ENCODE data around the gene DKKL1.

DKKL1 gene

GRCh38 chr19:49396738-49397505, 33.2 kb downstream of the DKKL1 start:
- DNase-seq (ENCODE audit: low spot score) = no peak

GRCh38 chr19:49398001-49398615, 34.4 kb downstream of the DKKL1 start:
- DNase-seq (ENCODE audit: low spot score) = no peak

- no peak for DNase-seq (ENCODE audit: low spot score)
Observed at GRCh38 chr19:49398931-49399330, 35.3 kb downstream of the DKKL1 start.

GRCh38 chr19:49400029-49400428, 36.4 kb downstream of the DKKL1 start:
- DNase-seq (ENCODE audit: low spot score) = no peak

- no peak for DNase-seq (ENCODE audit: low spot score)
Observed at GRCh38 chr19:49403404-49404187, 39.9 kb downstream of the DKKL1 start.

GRCh38 chr19:49407079-49407478, 43.4 kb downstream of the DKKL1 start:
- DNase-seq (ENCODE audit: low spot score) = no peak

DNA sequence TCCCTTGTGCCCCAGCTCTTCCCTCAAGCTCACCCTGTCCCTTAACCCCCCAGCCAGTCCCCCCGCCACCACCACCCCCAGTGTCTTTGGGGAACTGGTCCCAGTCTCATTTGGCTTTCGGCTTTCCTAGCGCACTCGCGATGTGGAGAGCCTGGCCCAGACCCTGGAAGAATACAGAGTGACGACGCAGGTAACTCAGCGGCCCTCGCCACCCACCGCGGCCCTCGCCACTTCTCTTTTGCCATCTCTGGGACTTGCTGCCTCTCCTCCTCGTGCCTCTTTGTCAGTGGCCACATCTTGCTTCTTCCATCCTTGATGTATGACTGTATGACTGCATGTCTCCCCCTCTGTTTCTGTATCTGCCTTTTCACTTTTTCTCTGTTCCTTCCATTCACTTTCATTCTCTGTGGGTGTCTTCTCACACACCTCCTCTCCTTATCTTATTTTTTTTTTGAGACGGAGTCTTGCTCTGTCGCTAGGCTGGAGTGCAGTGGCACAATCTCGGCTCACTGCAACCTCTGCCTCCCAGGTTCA, 43.9 kb downstream of the DKKL1 start:
- DNase-seq (ENCODE audit: low spot score) = no peak

GRCh38 chr19:49408816-49409440, 45.3 kb downstream of the DKKL1 start:
- no peak for DNase-seq (ENCODE audit: low spot score)

DNA sequence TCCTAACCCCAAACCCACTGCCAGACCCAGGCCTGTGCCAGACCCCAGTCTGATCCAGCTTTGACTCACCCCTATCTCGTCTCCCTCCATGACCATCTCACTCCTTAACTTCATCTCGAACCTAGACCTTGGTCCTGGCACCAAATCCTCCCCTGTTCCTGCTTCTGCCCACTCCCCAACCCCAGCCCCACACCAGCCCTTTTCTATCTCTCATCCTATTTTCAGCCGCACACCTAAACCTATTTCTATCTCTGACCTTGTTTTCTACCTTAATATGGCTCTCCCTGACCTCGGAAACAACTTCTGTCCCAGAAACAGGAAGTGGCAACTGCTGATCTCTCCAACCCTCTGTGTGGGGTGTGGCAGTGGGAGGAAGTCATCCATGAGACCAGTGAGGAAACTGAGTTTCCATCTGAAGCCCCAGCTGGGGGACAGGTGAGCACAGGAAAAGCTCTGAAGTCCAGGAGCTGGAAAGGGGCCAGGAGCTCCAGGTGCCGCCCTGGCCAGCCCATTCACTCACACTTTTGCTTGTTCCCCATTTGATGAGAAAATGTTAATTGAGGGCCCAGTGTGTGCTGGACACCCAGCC, 45.9 kb downstream of the DKKL1 start:
- DNase-seq (ENCODE audit: low spot score) = no peak

DNA sequence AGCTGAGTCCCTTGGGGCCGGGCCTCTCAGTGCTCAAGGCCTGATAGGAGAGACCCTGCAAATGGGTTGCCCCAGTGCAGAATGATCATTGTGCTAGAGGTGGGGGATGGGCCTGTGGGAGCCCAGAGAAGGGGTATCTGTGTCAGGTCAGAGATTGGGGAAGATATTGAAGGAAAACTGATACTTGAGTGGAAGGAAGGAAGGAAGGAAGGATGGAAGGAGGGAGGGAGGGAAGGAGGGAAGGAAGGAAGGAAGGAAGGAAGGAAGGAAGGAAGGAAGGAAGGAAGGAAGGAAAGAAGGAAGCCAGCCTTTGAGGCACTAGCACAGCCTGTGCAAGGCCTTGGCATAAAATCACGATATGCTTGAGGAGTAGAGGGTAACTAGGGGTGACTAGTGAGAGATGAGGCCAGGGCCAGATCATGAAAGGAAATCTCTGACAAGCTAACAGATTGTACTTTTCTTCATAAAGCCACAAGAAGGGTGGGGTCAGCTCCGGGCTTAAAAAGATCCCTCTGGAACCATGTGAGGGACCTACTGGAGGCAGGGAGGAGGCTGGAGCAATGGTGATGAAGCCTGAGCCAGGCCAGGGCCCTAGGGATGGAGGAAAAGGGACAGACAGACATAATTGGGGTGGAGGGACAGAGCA, 48.1 kb downstream of the DKKL1 start:
- no peak for DNase-seq (ENCODE audit: low spot score)

GRCh38 chr19:49413348-49413747, 49.7 kb downstream of the DKKL1 start:
- no peak for DNase-seq (ENCODE audit: low spot score)

DNA sequence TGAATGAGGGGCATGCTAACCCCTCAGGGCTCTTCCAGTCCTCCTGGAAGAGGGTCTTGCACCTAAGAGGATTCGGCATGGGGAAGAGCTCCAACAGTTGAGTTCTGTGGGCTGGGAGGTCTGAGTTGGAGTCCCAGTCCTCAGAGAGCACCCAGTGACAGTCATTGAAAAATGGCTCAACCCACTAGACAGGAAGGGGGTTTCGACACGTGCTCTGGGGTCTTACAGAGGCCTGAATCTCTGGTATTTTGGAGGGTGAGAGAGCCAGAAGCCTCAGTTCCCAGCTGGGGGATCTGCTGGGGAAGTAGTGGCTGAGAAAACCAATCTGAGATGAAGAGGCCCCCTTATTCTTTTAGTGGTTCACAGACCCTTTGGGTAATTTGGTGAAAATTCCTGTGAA, 50.6 kb downstream of the DKKL1 start:
- no peak for DNase-seq (ENCODE audit: low spot score)

GRCh38 chr19:49415102-49415809, 51.6 kb downstream of the DKKL1 start:
- peak; percentile 44 for DNase-seq (ENCODE audit: low spot score)

DNA sequence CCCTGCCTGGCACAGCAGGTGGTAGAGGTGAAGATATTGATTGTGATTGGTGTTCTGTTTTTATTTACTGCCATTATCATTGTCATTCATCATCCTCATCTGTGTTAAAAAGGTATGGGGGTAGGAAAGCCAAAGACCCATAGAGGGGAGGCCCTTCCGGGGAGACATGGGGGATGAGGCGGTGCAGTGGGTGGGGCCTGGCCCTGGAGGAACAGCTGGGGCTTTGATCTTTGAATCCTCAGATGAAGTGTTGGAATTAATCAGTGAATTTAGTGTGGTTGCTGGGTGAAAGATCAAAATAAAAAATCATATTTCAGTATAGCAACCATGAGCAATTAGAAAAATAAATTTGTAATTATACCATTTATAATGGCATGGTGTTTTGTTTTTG, 52.1 kb downstream of the DKKL1 start:
- DNase-seq (ENCODE audit: low spot score) = no peak

- DNase-seq (ENCODE audit: low spot score) = no peak
Observed at GRCh38 chr19:49417088-49417487, 53.4 kb downstream of the DKKL1 start.

- no peak for DNase-seq (ENCODE audit: low spot score)
Observed at GRCh38 chr19:49418511-49418910, 54.8 kb downstream of the DKKL1 start.

- DNase-seq (ENCODE audit: low spot score) = no peak
Observed at GRCh38 chr19:49419173-49419572, 55.5 kb downstream of the DKKL1 start.

- no peak for DNase-seq (ENCODE audit: low spot score)
Observed at GRCh38 chr19:49420227-49420626, 56.5 kb downstream of the DKKL1 start.

- DNase-seq (ENCODE audit: low spot score) = peak; percentile 83
Observed at GRCh38 chr19:49421039-49421877, 57.6 kb downstream of the DKKL1 start.

GRCh38 chr19:49421878-49422202, 58.2 kb downstream of the DKKL1 start:
- DNase-seq (ENCODE audit: low spot score) = no peak
